Stimulated activated CD4-positive, alpha-beta T cell treated with anti-CD3 and anti-CD28 coated beads, Interleukin-15, amount 100 ng/mL, for 24 hours (primary cell): ENCODE data around the gene PUDP.
"Not testable (repeated sequence)": the region's sequence is repeated elsewhere in the genome, so short reads cannot be mapped to it uniquely, and the experiment has no call there.

ENCODE experiments used
- DNase-seq: peaks from one replicate; pipeline ENCODE4 v3.0.0-alpha.2; 2020

The PUDP gene

DNA sequence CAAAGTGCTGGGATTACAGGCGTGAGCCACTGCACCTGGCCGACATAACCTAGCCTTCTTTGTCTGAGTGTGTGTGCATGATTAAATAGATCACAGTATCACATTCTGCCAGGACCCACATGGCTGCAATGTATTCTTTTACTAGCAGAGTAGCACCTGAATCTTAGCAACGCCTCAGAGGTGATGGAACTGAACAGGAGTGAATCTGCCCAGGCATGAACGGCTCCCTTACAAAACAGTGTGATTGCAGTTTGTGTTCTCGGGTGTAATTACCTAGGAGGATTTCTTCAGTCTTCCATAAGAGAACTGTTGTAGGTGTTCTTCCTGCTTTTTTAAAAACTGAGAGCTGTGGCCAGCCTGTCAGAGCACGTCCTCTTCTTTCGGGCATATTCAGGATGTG lies 123.1 kb downstream of the PUDP start:
- no peak for DNase-seq

DNA sequence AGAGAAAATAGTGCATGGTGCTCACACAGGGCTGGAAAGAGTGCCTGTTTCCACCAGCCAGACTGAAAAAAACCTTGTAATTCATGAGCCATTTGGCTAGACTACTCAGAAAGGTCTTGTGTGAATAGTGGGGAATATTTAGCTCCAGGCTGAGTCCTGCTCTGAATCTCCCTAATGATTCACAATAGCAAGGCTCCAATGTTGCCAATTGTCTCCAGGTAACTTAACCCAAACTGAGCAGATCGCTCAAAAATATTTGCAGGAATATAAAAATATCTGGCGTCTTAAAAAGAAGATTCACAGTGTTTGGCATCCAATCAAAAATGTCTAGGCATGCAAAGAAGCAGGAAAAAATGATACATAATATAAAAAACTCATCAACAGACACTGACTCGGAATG lies 125.0 kb downstream of the PUDP start:
- not testable (repeated sequence) for DNase-seq

DNA sequence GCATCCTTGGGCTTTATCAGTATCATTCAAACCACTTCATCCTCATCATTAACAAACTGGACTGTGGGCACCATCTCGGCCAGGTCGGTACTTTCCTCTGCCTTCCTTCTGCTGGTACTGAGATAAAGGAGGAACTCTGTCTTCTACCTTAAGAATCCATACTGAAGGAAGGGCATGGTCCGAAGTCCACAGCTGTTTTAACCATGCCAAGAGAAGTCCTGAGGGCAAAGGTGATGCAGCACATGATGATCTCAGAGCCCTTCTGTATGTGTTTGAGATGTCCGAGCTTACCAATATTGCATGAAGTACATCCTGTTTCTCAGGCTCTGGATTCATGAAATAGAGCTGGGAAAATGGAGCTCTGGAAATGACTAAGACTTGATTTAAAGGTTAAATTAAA lies 126.0 kb downstream of the PUDP start:
- no peak for DNase-seq

DNA sequence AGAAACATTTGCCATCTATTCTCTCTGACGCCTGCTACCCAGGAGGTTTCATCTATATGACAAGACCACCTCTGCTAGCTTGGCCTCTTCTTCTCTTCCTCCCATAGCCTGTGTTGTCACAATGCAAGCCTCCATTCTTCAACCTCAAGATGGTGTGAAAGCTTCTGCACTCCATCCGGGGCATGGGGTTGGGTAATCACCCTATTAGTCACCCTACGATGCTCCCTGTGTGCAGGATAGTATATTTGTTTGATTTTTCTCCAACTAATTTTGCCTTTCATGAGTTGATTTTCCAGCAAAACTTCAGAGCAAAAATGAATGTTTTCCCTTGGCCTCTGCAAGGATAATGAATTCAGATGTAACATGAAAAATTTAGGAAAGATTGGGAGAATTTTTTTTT lies 128.4 kb downstream of the PUDP start:
- no peak for DNase-seq

DNA sequence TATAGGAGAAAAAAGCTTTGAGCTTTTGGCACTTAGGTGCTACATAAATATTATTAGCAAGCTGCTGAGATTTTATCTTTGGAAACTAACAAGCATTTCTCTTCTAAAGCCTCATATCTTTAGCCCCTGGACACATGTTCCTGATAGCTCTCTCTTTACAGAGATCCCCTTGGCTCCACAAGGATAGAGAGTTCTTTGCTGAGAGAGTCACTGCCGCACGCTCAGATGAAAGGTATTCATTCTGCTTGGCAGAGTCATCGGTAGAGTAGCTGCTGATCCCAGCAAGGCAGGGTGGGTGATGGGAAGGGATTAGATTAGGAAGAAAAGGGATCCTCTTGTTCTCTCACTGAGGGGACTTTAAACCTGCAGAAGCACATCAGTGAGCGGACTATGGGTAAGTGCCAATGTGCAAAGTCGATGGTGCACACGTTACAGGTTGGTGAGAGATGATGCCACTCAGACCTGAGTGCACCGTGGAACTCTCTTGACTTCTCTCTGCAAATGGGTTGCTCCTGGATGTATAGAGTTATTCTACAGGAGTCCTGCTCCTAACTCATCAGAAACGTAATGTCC lies 135.6 kb downstream of the PUDP start:
- not testable (repeated sequence) for DNase-seq

DNA sequence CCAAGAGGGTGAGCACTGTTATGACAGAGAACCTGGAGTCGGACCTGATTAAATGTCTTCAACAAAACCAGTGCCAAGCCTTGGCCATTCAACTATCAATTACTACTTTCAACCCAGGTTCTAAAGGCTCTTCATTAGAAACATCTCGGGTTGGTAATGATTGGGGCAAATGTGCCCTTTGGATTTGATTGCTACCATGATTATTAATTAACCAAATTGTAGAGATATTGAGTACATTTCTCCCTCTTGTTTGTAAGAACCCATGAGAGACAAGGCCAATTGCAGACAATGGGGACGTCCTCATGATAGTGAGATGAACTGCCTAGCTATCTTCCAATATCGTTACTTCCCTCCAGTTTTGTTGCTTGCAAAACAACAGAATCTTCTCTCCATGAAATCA lies 137.1 kb downstream of the PUDP start:
- not testable (repeated sequence) for DNase-seq

DNA sequence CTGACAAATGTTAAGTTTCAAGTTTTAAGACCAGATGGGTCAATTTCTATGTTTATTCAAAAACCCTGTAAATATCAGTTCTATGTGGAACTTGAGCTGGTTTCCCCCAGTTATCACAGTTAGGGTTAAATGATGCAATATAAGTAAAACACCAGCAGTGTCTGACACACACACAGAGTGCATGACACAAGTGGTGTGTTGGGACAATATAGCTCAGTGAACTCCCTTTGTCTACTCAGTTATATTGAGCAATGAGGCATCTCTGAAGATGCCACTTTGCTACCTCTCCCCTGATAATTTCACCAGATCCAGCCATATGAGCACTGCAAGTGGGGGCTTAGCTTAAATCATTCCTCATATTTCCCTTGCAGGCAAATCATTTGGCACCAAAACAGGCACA lies 140.6 kb downstream of the PUDP start:
- DNase-seq: not testable (repeated sequence)
